Activated CD4-positive, alpha-beta T cell treated with anti-CD3 and anti-CD28 coated beads, Interleukin-2, amount 50 U/mL, for 48 hours (primary cell): ENCODE results near the gene CCDC50.

ENCODE experiments used
- DNase-seq, 2 experiments: peaks; one replicate each; pipeline ENCODE4 v3.0.0-alpha.2; 2020

Gene CCDC50

GRCh38 chr3:191350396-191351090 lies 21.3 kb downstream of the CCDC50 start:
- DNase-seq: no peak

- DNase-seq: no peak
These were observed 22.8 kb downstream of the CCDC50 start for GRCh38 chr3:191352014-191352413.

GRCh38 chr3:191353022-191353777 lies 24.0 kb downstream of the CCDC50 start:
- no peak for DNase-seq

- DNase-seq: no peak
These were observed 26.2 kb downstream of the CCDC50 start for GRCh38 chr3:191355406-191355805.

- DNase-seq: no peak
These were observed 27.6 kb downstream of the CCDC50 start for GRCh38 chr3:191356631-191357439.

GRCh38 chr3:191357909-191358308 lies 28.7 kb downstream of the CCDC50 start:
- no peak for DNase-seq

- no peak for DNase-seq
These were observed 29.7 kb downstream of the CCDC50 start for GRCh38 chr3:191358929-191359328.

GRCh38 chr3:191360620-191361019 lies 31.4 kb downstream of the CCDC50 start:
- no peak for DNase-seq

- no peak for DNase-seq
These were observed 32.3 kb downstream of the CCDC50 start for GRCh38 chr3:191361456-191361855.

- no peak for DNase-seq
These were observed 32.8 kb downstream of the CCDC50 start for GRCh38 chr3:191362037-191362436.

- no peak for DNase-seq
These were observed 33.4 kb downstream of the CCDC50 start for GRCh38 chr3:191362524-191363090.

- DNase-seq: no peak
These were observed 34.0 kb downstream of the CCDC50 start for GRCh38 chr3:191363221-191363620.

- no peak for DNase-seq
These were observed 37.5 kb downstream of the CCDC50 start for GRCh38 chr3:191366675-191367074.

- DNase-seq: no peak
These were observed 39.8 kb downstream of the CCDC50 start for GRCh38 chr3:191368755-191369615.

GRCh38 chr3:191369616-191370010 lies 40.4 kb downstream of the CCDC50 start:
- no peak for DNase-seq

GRCh38 chr3:191372122-191372521 lies 42.9 kb downstream of the CCDC50 start:
- no peak for DNase-seq

- no peak for DNase-seq
These were observed 44.1 kb downstream of the CCDC50 start for GRCh38 chr3:191373327-191373726.

- DNase-seq: no peak
These were observed 47.4 kb downstream of the CCDC50 start for GRCh38 chr3:191376516-191377141.

GRCh38 chr3:191378142-191378812 lies 49.1 kb downstream of the CCDC50 start:
- DNase-seq: no peak

GRCh38 chr3:191379446-191379845 lies 50.3 kb downstream of the CCDC50 start:
- no peak for DNase-seq

- DNase-seq: no peak
These were observed 50.8 kb downstream of the CCDC50 start for GRCh38 chr3:191380001-191380400.
